Esophagus squamous epithelium (tissue), 4 donors: Measurements from ENCODE around the gene AATK.

Experiments used
- CTCF ChIP-seq, 6 experiments: fragments of 450-650 bp in 4 of 6; fragments of 200-600 bp in 2 of 6; sonication (generic) in 2 of 6; IDR thresholded peaks; one replicate each; pipeline ENCODE4 v1.5.1; 2016 to 2019; ENCODE audit warnings: antibody characterized with exemption in 6 of 6, mild to moderate bottlenecking in 4 of 6, moderate library complexity in 4 of 6
- POLR2A ChIP-seq, 4 donors: fragments of 450-650 bp; IDR thresholded peaks; one replicate each; pipeline ENCODE4 v1.6.1; 2017; ENCODE audit warnings: antibody characterized with exemption in 4 of 4, mild to moderate bottlenecking in 4 of 4, moderate library complexity in 3 of 4

GRCh38 chr17:81173762-81174155 lies 7.7 kb upstream of the AATK start:
- no peak for TF ChIP-seq POLR2A (IDR thresholded peaks at IDR 0.05)
- no peak for TF ChIP-seq CTCF (IDR thresholded peaks at IDR 0.05)
